BE2C (cell line): Measurements from ENCODE around the gene ASMTL.
"Not testable (repeated sequence)": the region's sequence is repeated elsewhere in the genome, so short reads cannot be mapped to it uniquely, and the experiment has no call there.

Experiments used
- DNase-seq: peaks from one replicate; pipeline ENCODE4 v3.0.0-alpha.2; 2020
- H3K27me3 ChIP-seq: fragments of 250-450 bp; sonication (Bioruptor Pico); 2 replicates; pipeline ENCODE4 v1.5.1; 2020; ENCODE audit warnings: mild to moderate bottlenecking
- H3K36me3 ChIP-seq: fragments of 250-450 bp; sonication (Bioruptor Pico); 2 replicates; pipeline ENCODE4 v1.5.1; 2020; ENCODE audit warnings: mild to moderate bottlenecking
- H3K4me1 ChIP-seq: fragments of 250-450 bp; sonication (Bioruptor Pico); 2 replicates; pipeline ENCODE4 v1.5.1; 2020
- H3K4me3 ChIP-seq: 2 replicates; pipeline ENCODE4 v1.5.1; 2011; ENCODE audit warnings: low read depth, low read length
- H3K9me3 ChIP-seq: fragments of 250-450 bp; sonication (Bioruptor Pico); 2 replicates; pipeline ENCODE4 v1.5.1; 2020
- CTCF ChIP-seq: IDR thresholded peaks from 2 replicates; pipeline ENCODE4 v1.5.1; 2012; ENCODE audit warnings: mild to moderate bottlenecking, low read depth, low read length

The ASMTL gene

DNA sequence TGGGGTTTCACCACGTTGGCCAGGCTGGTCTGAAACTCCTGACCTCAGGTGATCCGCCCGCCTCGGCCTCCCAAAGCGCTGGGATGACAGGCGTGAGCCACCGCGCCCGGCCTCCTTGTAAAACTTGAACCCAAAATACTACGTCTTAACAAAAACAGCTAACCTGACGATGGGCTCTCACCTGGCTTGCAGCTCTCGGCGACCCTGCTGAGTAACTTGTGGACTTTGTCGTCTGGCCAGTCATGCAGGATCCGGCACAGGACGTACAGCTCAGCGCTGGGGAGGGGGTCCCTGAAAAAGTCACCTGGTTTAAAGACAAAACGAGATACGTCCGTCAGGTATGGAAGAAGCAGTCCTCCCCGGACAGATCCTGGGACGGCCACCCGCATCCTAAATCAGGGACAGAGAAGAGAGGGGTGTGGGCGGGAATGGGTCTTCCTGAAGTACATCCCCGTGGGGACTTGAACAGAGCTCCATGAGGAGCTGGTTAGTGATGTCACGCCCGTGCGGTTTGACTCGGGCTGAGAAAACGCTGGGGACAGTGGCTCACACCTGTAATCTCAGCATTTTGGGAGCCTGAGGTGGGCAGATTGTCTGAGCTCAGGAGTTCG, 40.1 kb downstream of the ASMTL start:
- no peak for TF ChIP-seq CTCF
- no peak for DNase-seq
- no peaks in the 10 kb centered on the region for H3K27me3 ChIP-seq
- H3K36me3 ChIP-seq = no peaks in the 10 kb centered on the region
- no peak overlapping the region for H3K4me3 ChIP-seq
- H3K9me3 ChIP-seq = no peaks in the 10 kb centered on the region
- no peaks in the 10 kb centered on the region for H3K4me1 ChIP-seq

GRCh38 chrX:1411326-1411725, 41.4 kb downstream of the ASMTL start:
- no peaks in the 10 kb centered on the region for H3K27me3 ChIP-seq
- H3K9me3 ChIP-seq = no peaks in the 10 kb centered on the region
- no peak overlapping the region for H3K4me3 ChIP-seq
- H3K36me3 ChIP-seq = no peaks in the 10 kb centered on the region
- DNase-seq = no peak
- TF ChIP-seq CTCF = no peak
- no peaks in the 10 kb centered on the region for H3K4me1 ChIP-seq

GRCh38 chrX:1407035-1407434, 45.7 kb downstream of the ASMTL start:
- Histone ChIP-seq H3K36me3 (no peaks in the 10 kb centered on the region; the same call in 1 of the 2 replicates), H3K27me3 (no peaks in the 10 kb centered on the region), H3K4me1 (no peaks in the 10 kb centered on the region), H3K4me3 (no peak overlapping the region), H3K9me3 (no peaks in the 10 kb centered on the region)
- no peak for TF ChIP-seq CTCF
- no peak for DNase-seq

DNA sequence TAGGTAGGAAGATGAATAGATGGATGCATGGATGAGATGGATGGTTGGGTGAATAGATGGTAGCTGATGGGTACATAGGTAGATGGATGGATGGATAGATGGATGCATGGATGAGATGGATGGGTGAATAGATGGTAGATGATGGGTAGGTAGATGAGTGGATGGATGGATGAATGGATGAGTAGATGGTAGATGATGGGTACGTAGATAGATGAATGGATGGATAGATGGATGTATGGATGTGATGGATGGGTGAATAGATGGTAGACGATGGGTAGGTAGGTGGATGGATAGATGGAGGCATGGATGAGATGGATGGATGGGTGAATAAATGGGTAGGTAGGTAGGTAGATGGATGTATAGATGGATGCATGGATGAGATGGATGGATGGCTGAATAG, 46.9 kb downstream of the ASMTL start:
- not testable (repeated sequence) for H3K27me3 ChIP-seq, H3K9me3 ChIP-seq, H3K36me3 ChIP-seq

GRCh38 chrX:1403867-1404266, 48.8 kb downstream of the ASMTL start:
- not testable (repeated sequence) for H3K4me3 ChIP-seq, H3K36me3 ChIP-seq, H3K27me3 ChIP-seq, H3K9me3 ChIP-seq, DNase-seq, H3K4me1 ChIP-seq

More for the DNA sequence above, 46.9 kb downstream of the ASMTL start:
- H3K4me3 ChIP-seq, H3K4me1 ChIP-seq, DNase-seq: not testable (repeated sequence)

DNA sequence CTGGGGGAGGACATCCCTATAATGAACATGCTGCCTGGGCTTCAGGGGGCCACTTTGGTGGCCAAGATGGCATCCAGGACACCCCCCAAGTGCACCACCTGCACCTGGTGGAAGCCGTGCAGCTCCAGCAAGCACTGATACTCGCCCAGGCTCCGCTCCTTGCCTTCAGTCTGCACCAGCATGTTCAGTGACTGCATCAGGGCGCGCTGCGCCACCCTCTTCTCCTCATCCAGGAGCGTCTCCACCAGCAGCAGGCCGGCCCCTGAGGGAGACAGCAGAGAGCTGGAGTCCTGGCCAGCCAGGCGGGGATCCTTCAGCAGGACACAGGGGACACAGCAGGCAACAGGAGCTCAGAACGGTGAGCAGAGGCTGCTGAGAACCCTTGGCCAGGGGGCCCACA, 49.5 kb downstream of the ASMTL start:
- DNase-seq = no peak
- Histone ChIP-seq H3K36me3 (no peaks in the 10 kb centered on the region; the same call in 1 of the 2 replicates), H3K9me3 (no peaks in the 10 kb centered on the region), H3K4me3 (no peak overlapping the region), H3K27me3 (no peaks in the 10 kb centered on the region), H3K4me1 (no peaks in the 10 kb centered on the region)
- no peak for TF ChIP-seq CTCF

DNA sequence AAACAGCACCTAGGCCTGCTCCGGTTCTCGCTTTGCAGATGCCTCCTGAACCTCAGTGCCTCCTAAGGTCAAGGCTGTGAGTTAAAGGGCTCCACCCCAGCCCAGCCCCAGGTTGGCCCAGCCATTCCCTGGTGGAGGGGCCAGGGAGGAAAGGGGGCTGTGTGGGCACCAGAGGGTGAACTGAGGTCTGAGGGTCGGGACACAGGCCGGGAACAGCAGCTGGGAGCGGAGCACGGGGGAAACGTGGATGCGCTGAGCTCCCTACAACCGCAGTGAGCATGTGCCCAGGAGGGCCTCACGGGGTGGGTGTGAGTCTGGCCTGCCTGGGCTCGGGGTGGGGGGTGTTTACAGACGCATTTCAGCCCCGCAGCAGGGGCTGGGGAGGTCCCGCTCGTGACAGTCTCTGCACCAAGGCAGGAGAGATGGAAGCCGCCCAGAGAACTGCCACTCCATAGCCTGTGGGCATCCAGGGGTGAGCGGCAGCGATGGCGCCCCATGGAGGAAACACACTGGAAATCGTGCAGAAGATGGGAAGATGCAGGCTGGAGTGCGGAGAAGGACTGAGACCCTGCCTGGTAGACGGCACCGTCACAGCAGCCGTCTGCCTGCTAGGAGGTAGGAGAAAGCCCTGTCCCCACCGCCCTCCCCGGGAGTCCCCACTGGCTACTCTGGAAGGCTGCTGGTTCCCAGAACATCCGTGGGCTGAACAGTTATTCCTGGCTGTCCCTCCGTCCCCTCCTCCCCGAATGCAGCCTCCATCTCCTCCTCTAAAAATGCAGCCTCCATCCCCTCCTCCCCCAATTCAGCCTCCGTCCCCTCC, 50.9 kb downstream of the ASMTL start:
- Histone ChIP-seq H3K27me3 (no peaks in the 10 kb centered on the region), H3K9me3 (no peaks in the 10 kb centered on the region), H3K4me3 (no peak overlapping the region), H3K4me1 (no peaks in the 10 kb centered on the region), H3K36me3 (no peaks in the 10 kb centered on the region; the same call in 1 of the 2 replicates)
- TF ChIP-seq CTCF = no peak
- no peak for DNase-seq
